ENCODE measurements around the gene ZYX. TPM values are rescaled to one million over a fixed set of nuclear protein-coding genes. Genes with fewer than 3 reads are reported as not detected.

Gene ZYX
- polyA plus RNA-seq, 1 of the 3 experiments (the other 2 are of a cell fraction): 271 TPM

- no peak for DNase-seq
- no peaks in the 10 kb centered on the region for H3K27me3 ChIP-seq (ENCODE audit: insufficient read depth)
- H3F3A ChIP-seq (replicated peaks; ENCODE audit: insufficient read depth): no peaks in the 10 kb centered on the region
- CTCF ChIA-PET: interaction anchor here (1.7 kb wide), 1 partner anchor 21 kb away, joined by 5 read pairs; no protein-coding TSS in a partner anchor
- H3K4me3 ChIP-seq (ENCODE audit: low read depth in 2 of 2, low read length in 1 of 2): no peak overlapping the region
- H3K4me1 ChIP-seq (ENCODE audit: control insufficient read depth in 1 of 2, insufficient read depth in 2 of 2, low read depth in 1 of 2, low read length in 1 of 2): no peaks in the 10 kb centered on the region
- no peak overlapping the region for H3K27ac ChIP-seq (ENCODE audit: low read depth in 2 of 2, low read length in 1 of 2)
- H4K20me1 ChIP-seq (ENCODE audit: insufficient read depth): no peaks in the 10 kb centered on the region
- no peak overlapping the region for H3K4me2 ChIP-seq
- H3K36me3 ChIP-seq (replicated peaks in 1 of 2; ENCODE audit: control insufficient read depth in 1 of 2, insufficient read depth in 2 of 2, low read length in 1 of 2): no peaks in the 10 kb centered on the region
- no peaks in the 10 kb centered on the region for H3K9me2 ChIP-seq
- H3K9ac ChIP-seq: no peak overlapping the region
- no peak for TF ChIP-seq NFIC (IDR thresholded peaks at IDR 0.05; ENCODE audit: borderline replicate concordance)
- TF ChIP-seq MEF2A (IDR thresholded peaks at IDR 0.05; ENCODE audit: borderline replicate concordance, low read depth): no peak
- TF ChIP-seq, protein P1, sequence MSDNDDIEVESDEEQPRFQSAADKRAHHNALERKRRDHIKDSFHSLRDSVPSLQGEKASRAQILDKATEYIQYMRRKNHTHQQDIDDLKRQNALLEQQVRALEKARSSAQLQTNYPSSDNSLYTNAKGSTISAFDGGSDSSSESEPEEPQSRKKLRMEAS (IDR thresholded peaks at IDR 0.05; ENCODE audit: low read depth): no peak
- TF ChIP-seq MXI1 (IDR thresholded peaks at IDR 0.05; ENCODE audit: low read depth, low read length): no peak
- TF ChIP-seq FOXM1 (IDR thresholded peaks at IDR 0.05; ENCODE audit: low read depth): no peak
- no peak for TF ChIP-seq RXRA (IDR thresholded peaks at IDR 0.05; ENCODE audit: borderline replicate concordance, low read depth)
- no peak for TF ChIP-seq GABPA (IDR thresholded peaks at IDR 0.05; ENCODE audit: low read depth)
- no peak for TF ChIP-seq PBX3 (IDR thresholded peaks at IDR 0.05)
- no peak for TF ChIP-seq JUND (IDR thresholded peaks at IDR 0.05)
- TF ChIP-seq FOXJ3 (CRISPR knock-in tag; IDR thresholded peaks at IDR 0.05): no peak
- no peak for TF ChIP-seq NRF1 (IDR thresholded peaks at IDR 0.05; ENCODE audit: low read depth, low read length)
- no peak for TF ChIP-seq POLR2AphosphoS5 (IDR thresholded peaks at IDR 0.05; ENCODE audit: low read depth, low read length)
- TF ChIP-seq ZBTB33 (IDR thresholded peaks at IDR 0.05; ENCODE audit: borderline replicate concordance, low read depth): no peak
- TF ChIP-seq USF1 (IDR thresholded peaks at IDR 0.05; ENCODE audit: borderline replicate concordance, low read depth): no peak
- H2AFZ ChIP-seq (ENCODE audit: low read depth): no peak overlapping the region
- POLR2A ChIA-PET: no interaction called here
- no peaks in the 10 kb centered on the region for H3K9me3 ChIP-seq
- WGBS (ENCODE audit: low lambda C conversion rate): 36% methylated on average over 4 of the region's 4 CpGs
- no peaks in the 10 kb centered on the region for H3K79me2 ChIP-seq (ENCODE audit: insufficient read depth)
Observed at GRCh38 chr7:143437578-143437977, 56.4 kb downstream of the ZYX start.

GRCh38 chr7:143439866-143440265 lies 58.7 kb downstream of the ZYX start:
- no peaks in the 10 kb centered on the region for H3K36me3 ChIP-seq (replicated peaks in 1 of 2; ENCODE audit: control insufficient read depth in 1 of 2, insufficient read depth in 2 of 2, low read length in 1 of 2)
- H3K4me3 ChIP-seq (ENCODE audit: low read depth in 2 of 2, low read length in 1 of 2): no peak overlapping the region
- H3K9me2 ChIP-seq: no peaks in the 10 kb centered on the region
- ChIA-PET POLR2A (interaction anchor here (0.6 kb wide), 1 partner anchor 80 kb away, joined by 3 read pairs; no protein-coding TSS in a partner anchor), CTCF (interaction anchor here (2.0 kb wide), 1 partner anchor 224 kb away, joined by 5 read pairs; no protein-coding TSS in a partner anchor)
- TF ChIP-seq POLR2AphosphoS5 (IDR thresholded peaks at IDR 0.05; ENCODE audit: low read depth, low read length) (no peak), USF1 (IDR thresholded peaks at IDR 0.05; ENCODE audit: borderline replicate concordance, low read depth) (no peak), CHD2 (IDR thresholded peaks at IDR 0.05; ENCODE audit: low read length, partially characterized antibody) (no peak)
- no peaks in the 10 kb centered on the region for H4K20me1 ChIP-seq (ENCODE audit: insufficient read depth)
- DNase-seq: no peak
- H2AFZ ChIP-seq (ENCODE audit: low read depth): no peak overlapping the region
- H3K9me3 ChIP-seq: no peaks in the 10 kb centered on the region
- H3F3A ChIP-seq (replicated peaks; ENCODE audit: insufficient read depth): no peaks in the 10 kb centered on the region
- H3K27me3 ChIP-seq (ENCODE audit: insufficient read depth): no peaks in the 10 kb centered on the region
- 53% methylated on average over 2 of the region's 2 CpGs for WGBS (ENCODE audit: low lambda C conversion rate)
- H3K79me2 ChIP-seq (ENCODE audit: insufficient read depth): no peaks in the 10 kb centered on the region
- no peaks in the 10 kb centered on the region for H3K4me1 ChIP-seq (ENCODE audit: control insufficient read depth in 1 of 2, insufficient read depth in 2 of 2, low read depth in 1 of 2, low read length in 1 of 2)
- no peak overlapping the region for H3K9ac ChIP-seq
- no peak overlapping the region for H3K4me2 ChIP-seq
- no peak overlapping the region for H3K27ac ChIP-seq (ENCODE audit: low read depth in 2 of 2, low read length in 1 of 2)
